HepG2 (cell line): Measurements from ENCODE around the gene AGRP. TPM values are rescaled to one million over a fixed set of nuclear protein-coding genes. Genes with fewer than 3 reads are reported as not detected.
A peak's percentile ranks its signal among the peaks of the same experiment; 100 is the strongest.

Experiments used
- ADNP ChIP-seq: sonication (generic); formaldehyde crosslinking; IDR thresholded peaks from 2 replicates; pipeline ENCODE4 v1.4.0; 2020; ENCODE audit warnings: missing genetic modification reagents
- BCL6 ChIP-seq: IDR thresholded peaks from 2 replicates; pipeline ENCODE4 v1.6.1; 2016; ENCODE audit warnings: missing genetic modification reagents, missing compliant biosample characterization
- ERF ChIP-seq: IDR thresholded peaks from 2 replicates; pipeline ENCODE4 v1.6.1; 2018; ENCODE audit warnings: missing biosample characterization, missing genetic modification reagents
- FOXC1 ChIP-seq: sonication (generic); formaldehyde crosslinking; IDR thresholded peaks from 2 replicates; pipeline ENCODE4 v1.8.0; 2022; ENCODE audit warnings: mild to moderate bottlenecking, missing genetic modification reagents, borderline replicate concordance
- MTA1 ChIP-seq: sonication (generic); formaldehyde crosslinking; IDR thresholded peaks from 2 replicates; pipeline ENCODE4 v1.4.0; 2020; ENCODE audit warnings: missing genetic modification reagents, mild to moderate bottlenecking, borderline replicate concordance
- MTF2 ChIP-seq: sonication (generic); formaldehyde crosslinking; IDR thresholded peaks from 2 replicates; pipeline ENCODE4 v1.5.0; 2020; ENCODE audit warnings: missing genetic modification reagents, borderline replicate concordance
- SOX5 ChIP-seq: IDR thresholded peaks from 2 replicates; pipeline ENCODE4 v1.6.1; 2016; ENCODE audit warnings: borderline replicate concordance
- SRSF1 ChIP-seq: fragments of 200-400 bp; formaldehyde crosslinking; optimal IDR thresholded peaks from 2 replicates; pipeline ENCODE3; 2017; ENCODE audit warnings: mild to moderate bottlenecking, low read depth, low read length, moderate library complexity
- ZBTB38 ChIP-seq: sonication (generic); formaldehyde crosslinking; IDR thresholded peaks from 2 replicates; pipeline ENCODE4 v1.5.1; 2020; ENCODE audit warnings: mild to moderate bottlenecking, missing genetic modification reagents
- ZBTB42 ChIP-seq: sonication (generic); formaldehyde crosslinking; IDR thresholded peaks from 2 replicates; pipeline ENCODE4 v1.5.0; 2020; ENCODE audit warnings: mild to moderate bottlenecking, missing genetic modification reagents
- ZMYM3 ChIP-seq: sonication (generic); formaldehyde crosslinking; IDR thresholded peaks from 2 replicates; pipeline ENCODE4 v1.5.1; 2020; ENCODE audit warnings: mild to moderate bottlenecking, missing genetic modification reagents
- ZNF333 ChIP-seq: sonication (generic); formaldehyde crosslinking; IDR thresholded peaks from 2 replicates; pipeline ENCODE4 v1.4.0; 2020; ENCODE audit warnings: mild to moderate bottlenecking, missing genetic modification reagents, borderline replicate concordance
- ZNF430 ChIP-seq: sonication (generic); formaldehyde crosslinking; IDR thresholded peaks from 2 replicates; pipeline ENCODE4 v1.9.0; 2021; ENCODE audit warnings: mild to moderate bottlenecking, missing genetic modification reagents
- ZNF512 ChIP-seq: sonication (generic); formaldehyde crosslinking; IDR thresholded peaks from 2 replicates; pipeline ENCODE4 v1.4.0; 2020; ENCODE audit warnings: mild to moderate bottlenecking, missing genetic modification reagents
- ZNF577 ChIP-seq: sonication (generic); formaldehyde crosslinking; IDR thresholded peaks from 2 replicates; pipeline ENCODE4 v1.4.0; 2020; ENCODE audit warnings: mild to moderate bottlenecking, low read depth, missing genetic modification reagents, borderline replicate concordance
- ZNF687 ChIP-seq: sonication (generic); formaldehyde crosslinking; IDR thresholded peaks from 2 replicates; pipeline ENCODE4 v1.5.1; 2020; ENCODE audit warnings: mild to moderate bottlenecking, missing genetic modification reagents, moderate library complexity
- ZNF713 ChIP-seq: sonication (generic); formaldehyde crosslinking; IDR thresholded peaks from 2 replicates; pipeline ENCODE4 v1.4.0; 2020; ENCODE audit warnings: mild to moderate bottlenecking, missing genetic modification reagents
- ZNF724P ChIP-seq: sonication (generic); formaldehyde crosslinking; IDR thresholded peaks from 2 replicates; pipeline ENCODE4 v1.8.0; 2022; ENCODE audit warnings: missing genetic modification reagents, borderline replicate concordance
- ZNF891 ChIP-seq: sonication (generic); formaldehyde crosslinking; IDR thresholded peaks from 2 replicates; pipeline ENCODE4 v1.5.0; 2020; ENCODE audit warnings: mild to moderate bottlenecking, missing genetic modification reagents
- polyA plus RNA-seq, 8 experiments: library from polyadenylated mRNA; depleted of rRNA in 3 of 8; stranded (reverse) in 7 of 8; unstranded in 1 of 8; fragments of >200 nt; fragmentation: Illumina TruSeq in 4 of 8; extraction: Trizol in 4 of 8; gene quantifications; 2 replicates each; pipeline versions ENCODE4 v1.2.1 to v1.2.3, GENCODE V29; 2011 to 2016; ENCODE audit warnings: low read depth in 4 of 8, missing spikeins in 1 of 8, mixed read lengths in 1 of 8; ENCODE audit not compliant: insufficient read depth in 1 of 8
- total RNA-seq, 5 experiments: library from RNA; depleted of rRNA; stranded (reverse); fragments of >200 nt; fragmentation: Illumina TruSeq; extraction: Trizol; gene quantifications; 2 replicates each; pipeline ENCODE4 v1.2.3, GENCODE V29; 2016; ENCODE audit warnings: low read depth in 1 of 5
- TF ChIP-seq, protein P1 (sequence below): sonication (generic); formaldehyde crosslinking; IDR thresholded peaks from 2 replicates; pipeline ENCODE4 v1.5.0; 2020; ENCODE audit warnings: mild to moderate bottlenecking, missing genetic modification reagents, borderline replicate concordance
- TF ChIP-seq, protein P2 (sequence below): sonication (generic); formaldehyde crosslinking; conservative IDR thresholded peaks from 2 replicates; pipeline ENCODE4 v1.4.0; 2020; ENCODE audit warnings: missing genetic modification reagents

The AGRP gene
- total and polyA plus RNA-seq, 2 of the 13 experiments (the other 11 are each of a cell fraction or from before 2014, with no cell fraction given): not detected

DNA sequence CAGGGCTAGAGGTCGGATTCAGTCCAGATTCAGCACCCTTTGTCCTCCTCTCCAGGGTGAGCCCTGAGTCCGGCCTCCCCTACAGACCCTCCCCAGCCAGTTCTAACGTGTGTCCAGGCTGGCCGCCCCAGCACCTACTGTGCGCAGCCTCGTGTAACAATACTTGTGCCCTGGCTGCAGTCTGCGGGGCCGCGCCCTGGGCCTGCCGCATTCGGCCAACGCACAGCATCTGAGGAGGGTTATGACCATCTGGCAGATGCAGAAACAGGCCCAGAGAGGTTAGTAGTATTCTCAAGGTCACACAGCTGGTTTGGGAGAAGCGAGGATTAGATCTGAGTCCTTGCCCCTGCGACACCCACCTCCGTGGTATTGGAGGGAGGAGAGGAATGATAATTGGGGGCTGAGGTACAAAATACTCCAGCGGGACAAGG is 46.2 kb upstream of the AGRP start (continued):
- TF ChIP-seq, protein P1, sequence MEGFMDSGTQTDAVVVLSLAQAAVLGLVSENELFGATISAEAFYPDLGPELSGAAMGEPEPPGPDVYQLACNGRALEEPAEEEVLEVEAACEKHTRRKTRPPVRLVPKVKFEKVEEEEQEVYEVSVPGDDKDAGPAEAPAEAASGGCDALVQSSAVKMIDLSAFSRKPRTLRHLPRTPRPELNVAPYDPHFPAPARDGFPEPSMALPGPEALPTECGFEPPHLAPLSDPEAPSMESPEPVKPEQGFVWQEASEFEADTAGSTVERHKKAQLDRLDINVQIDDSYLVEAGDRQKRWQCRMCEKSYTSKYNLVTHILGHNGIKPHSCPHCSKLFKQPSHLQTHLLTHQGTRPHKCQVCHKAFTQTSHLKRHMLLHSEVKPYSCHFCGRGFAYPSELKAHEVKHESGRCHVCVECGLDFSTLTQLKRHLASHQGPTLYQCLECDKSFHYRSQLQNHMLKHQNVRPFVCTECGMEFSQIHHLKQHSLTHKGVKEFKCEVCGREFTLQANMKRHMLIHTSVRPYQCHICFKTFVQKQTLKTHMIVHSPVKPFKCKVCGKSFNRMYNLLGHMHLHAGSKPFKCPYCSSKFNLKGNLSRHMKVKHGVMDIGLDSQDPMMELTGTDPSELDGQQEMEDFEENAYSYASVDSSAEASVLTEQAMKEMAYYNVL (CRISPR knock-in tag): no peak
- TF ChIP-seq FOXC1 (CRISPR knock-in tag) (0 out of 2 replicates have a peak, but pooled peaks have one; percentile 7), ZNF512 (peak; percentile 55; the same call in 1 of the 2 replicates), ZNF333 (CRISPR knock-in tag) (peak; percentile 17; the same call in 1 of the 2 replicates), ZBTB38 (CRISPR knock-in tag) (peak; percentile 7; the same call in 1 of the 2 replicates), MTA1 (CRISPR knock-in tag) (peak; percentile 14; the same call in 1 of the 2 replicates), MTF2 (CRISPR knock-in tag) (0 out of 2 replicates have a peak, but pooled peaks have one; percentile 15), ERF (no peak), ZNF891 (CRISPR knock-in tag) (peak; percentile 4; the same call in 1 of the 2 replicates), ZBTB42 (0 out of 2 replicates have a peak, but pooled peaks have one; percentile 61), ZNF724P (CRISPR knock-in tag) (peak; percentile 75; the same call in 1 of the 2 replicates), BCL6 (CRISPR knock-in tag) (0 out of 2 replicates have a peak, but pooled peaks have one; percentile 4), ZNF687 (CRISPR knock-in tag) (peak; percentile 7), ZNF713 (CRISPR knock-in tag) (0 out of 2 replicates have a peak, but pooled peaks have one; percentile 93), ADNP (no peak), SRSF1 (peak; percentile 33), SOX5 (CRISPR knock-in tag) (no peak), ZMYM3 (CRISPR knock-in tag) (peak; percentile 98), ZNF430 (0 out of 2 replicates have a peak, but pooled peaks have one; percentile 18), ZNF577 (CRISPR knock-in tag) (no peak)
- TF ChIP-seq, protein P2, sequence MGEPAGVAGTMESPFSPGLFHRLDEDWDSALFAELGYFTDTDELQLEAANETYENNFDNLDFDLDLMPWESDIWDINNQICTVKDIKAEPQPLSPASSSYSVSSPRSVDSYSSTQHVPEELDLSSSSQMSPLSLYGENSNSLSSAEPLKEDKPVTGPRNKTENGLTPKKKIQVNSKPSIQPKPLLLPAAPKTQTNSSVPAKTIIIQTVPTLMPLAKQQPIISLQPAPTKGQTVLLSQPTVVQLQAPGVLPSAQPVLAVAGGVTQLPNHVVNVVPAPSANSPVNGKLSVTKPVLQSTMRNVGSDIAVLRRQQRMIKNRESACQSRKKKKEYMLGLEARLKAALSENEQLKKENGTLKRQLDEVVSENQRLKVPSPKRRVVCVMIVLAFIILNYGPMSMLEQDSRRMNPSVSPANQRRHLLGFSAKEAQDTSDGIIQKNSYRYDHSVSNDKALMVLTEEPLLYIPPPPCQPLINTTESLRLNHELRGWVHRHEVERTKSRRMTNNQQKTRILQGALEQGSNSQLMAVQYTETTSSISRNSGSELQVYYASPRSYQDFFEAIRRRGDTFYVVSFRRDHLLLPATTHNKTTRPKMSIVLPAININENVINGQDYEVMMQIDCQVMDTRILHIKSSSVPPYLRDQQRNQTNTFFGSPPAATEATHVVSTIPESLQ (CRISPR knock-in tag): no peak
